Effector memory CD8-positive, alpha-beta T cell (primary cell): ENCODE results near the gene PPP2R5C.

Experiments
- ATAC-seq: fragments of 150-1000 bp; cut with Tn5 transposase; replicated peaks from 2 replicates; pipeline ENCODE4 v1.10.0; 2021; ENCODE audit warnings: mild to moderate bottlenecking, moderate library complexity
- DNase-seq, 3 experiments: peaks; one replicate each; pipeline ENCODE4 v3.0.0; 2021
- H3K27ac Mint-ChIP-seq, 2 donors: one replicate each; pipeline ENCODE4 v1.8.0; 2022; ENCODE audit warnings: mild to moderate bottlenecking in 2 of 2, mixed read lengths in 2 of 2, moderate library complexity in 2 of 2
- H3K27me3 Mint-ChIP-seq, 2 donors: one replicate each; pipeline ENCODE4 v1.8.0; 2022; ENCODE audit warnings: mixed read lengths in 2 of 2
- H3K36me3 Mint-ChIP-seq: one replicate; pipeline ENCODE4 v1.8.0; 2022; ENCODE audit warnings: mild to moderate bottlenecking, moderate library complexity, mixed read lengths; ENCODE audit not compliant: insufficient read depth
- H3K4me1 Mint-ChIP-seq, 2 donors: one replicate each; pipeline ENCODE4 v1.8.0; 2022; ENCODE audit warnings: low read depth in 2 of 2, mixed read lengths in 2 of 2
- H3K4me3 Mint-ChIP-seq, 2 donors: one replicate each; pipeline ENCODE4 v1.8.0; 2022; ENCODE audit warnings: mild to moderate bottlenecking in 2 of 2, mixed read lengths in 2 of 2, moderate library complexity in 2 of 2
- H3K9me3 Mint-ChIP-seq, 2 donors: one replicate each; pipeline ENCODE4 v1.8.0; 2022; ENCODE audit warnings: mixed read lengths in 2 of 2

Gene PPP2R5C

DNA sequence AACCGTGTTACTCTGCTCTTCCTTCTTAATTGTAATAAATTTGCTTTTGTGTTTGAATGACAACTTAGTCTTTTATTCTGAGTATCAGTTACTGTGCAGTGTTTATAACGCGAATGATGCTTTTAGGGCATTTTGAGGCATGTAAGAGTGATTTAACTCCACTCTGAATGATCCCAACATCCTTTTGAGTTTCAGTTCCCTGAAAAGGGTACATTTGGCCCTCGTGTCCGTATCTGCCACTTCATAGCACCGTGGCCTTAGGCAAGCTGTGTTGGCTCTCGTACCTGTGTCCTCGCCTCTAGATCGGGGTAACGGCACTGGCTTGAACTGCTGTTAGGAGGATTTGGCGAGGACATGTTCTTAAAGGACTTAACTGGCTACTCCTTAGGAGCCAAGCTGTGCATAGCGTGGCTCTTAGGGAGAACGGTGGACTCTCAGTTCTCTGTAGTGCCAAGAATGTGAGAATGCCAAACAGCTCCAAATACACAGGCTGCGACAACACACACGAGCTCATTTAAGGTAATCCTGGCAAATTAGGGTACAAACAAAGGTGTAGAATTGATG is 92.0 kb downstream of the PPP2R5C start:
- no peaks in the 10 kb centered on the region for H3K9me3 Mint-ChIP-seq

DNA sequence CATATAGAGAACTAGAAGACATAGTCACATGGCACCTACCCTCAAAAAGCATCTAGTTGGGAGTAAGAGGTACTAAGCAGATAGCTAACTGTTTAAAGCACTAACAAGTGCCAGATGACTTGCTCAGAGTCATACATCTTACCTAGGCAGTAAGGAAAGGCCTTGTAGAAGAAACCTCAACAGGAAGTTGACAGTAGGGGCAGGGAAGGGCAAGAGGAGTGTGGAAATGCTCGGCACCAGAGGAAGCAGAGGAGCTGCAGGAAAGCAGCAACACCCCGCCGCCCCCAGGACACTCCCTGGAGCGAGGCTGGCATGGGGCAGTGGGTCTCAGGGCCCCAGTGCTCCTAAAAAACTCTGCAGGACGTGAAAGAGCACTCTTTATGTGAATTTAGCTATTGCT is 92.9 kb downstream of the PPP2R5C start:
- no peaks in the 10 kb centered on the region for H3K9me3 Mint-ChIP-seq
- peaks cover 66 to 82% of the 10 kb centered on the region in 2 donors for H3K4me1 Mint-ChIP-seq
- DNase-seq (no peak), ATAC-seq (peak; percentile 74)
- H3K27me3 Mint-ChIP-seq = no peaks in the 10 kb centered on the region
- H3K27ac Mint-ChIP-seq = peak overlapping the region; percentile 88 to 89
- H3K4me3 Mint-ChIP-seq = peak overlapping the region; percentile 71 to 75
- peaks cover 38% of the 10 kb centered on the region for H3K36me3 Mint-ChIP-seq

More for the DNA sequence above, 92.0 kb downstream of the PPP2R5C start:
- no peak for ATAC-seq
- peak overlapping the region; percentile 71 to 75 for H3K4me3 Mint-ChIP-seq
- DNase-seq = no peak
- H3K27me3 Mint-ChIP-seq = no peaks in the 10 kb centered on the region
- H3K36me3 Mint-ChIP-seq = peaks cover 36% of the 10 kb centered on the region
- H3K27ac Mint-ChIP-seq = peak overlapping the region; percentile 88 to 89
- peaks cover 65 to 82% of the 10 kb centered on the region in 2 donors for H3K4me1 Mint-ChIP-seq

DNA sequence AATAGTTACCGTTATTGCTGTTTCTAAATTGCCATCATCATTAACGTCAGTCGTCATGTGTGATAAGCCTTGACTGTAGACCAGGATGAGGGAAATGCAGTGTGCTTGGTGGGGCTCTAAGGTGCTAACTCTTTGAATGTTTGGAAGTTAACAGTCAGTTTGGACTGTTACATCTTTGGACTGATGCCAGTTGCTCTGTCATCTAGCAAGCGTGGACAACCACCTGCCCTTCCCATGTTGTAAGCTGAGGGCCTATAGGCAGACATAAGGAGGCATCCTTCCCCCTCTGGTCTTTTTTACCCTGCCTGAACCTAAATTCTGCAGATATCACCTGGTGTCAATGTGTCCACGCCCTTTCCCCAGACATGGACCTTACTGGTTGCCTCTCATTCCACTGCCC is 94.4 kb downstream of the PPP2R5C start:
- no peak for ATAC-seq
- H3K36me3 Mint-ChIP-seq = peaks cover 43% of the 10 kb centered on the region
- H3K27me3 Mint-ChIP-seq = no peaks in the 10 kb centered on the region
- no peak for DNase-seq
- no peaks in the 10 kb centered on the region for H3K9me3 Mint-ChIP-seq
- peak overlapping the region; percentile 88 to 94 for H3K27ac Mint-ChIP-seq
- H3K4me1 Mint-ChIP-seq = peaks cover 61 to 76% of the 10 kb centered on the region in 2 donors
- H3K4me3 Mint-ChIP-seq = peak overlapping the region; percentile 18 to 38

DNA sequence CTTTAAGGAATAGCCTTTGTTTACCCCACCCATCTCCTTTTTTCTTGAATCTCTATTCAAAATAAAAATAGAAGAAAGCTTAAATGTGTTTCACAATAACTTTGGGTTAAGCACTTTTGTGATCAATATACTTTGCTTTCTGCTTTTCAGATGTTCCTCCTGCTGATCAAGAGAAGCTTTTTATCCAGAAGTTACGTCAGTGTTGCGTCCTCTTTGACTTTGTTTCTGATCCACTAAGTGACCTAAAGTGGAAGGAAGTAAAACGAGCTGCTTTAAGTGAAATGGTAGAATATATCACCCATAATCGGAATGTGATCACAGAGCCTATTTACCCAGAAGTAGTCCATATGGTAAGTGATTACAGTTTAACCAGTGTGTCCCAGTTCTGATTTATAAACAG is 95.0 kb downstream of the PPP2R5C start:
- no peak for ATAC-seq
- Mint-ChIP-seq H3K4me3 (no peak overlapping the region), H3K27ac (peak overlapping the region; percentile 88 to 94), H3K36me3 (peaks cover 48% of the 10 kb centered on the region), H3K9me3 (no peaks in the 10 kb centered on the region), H3K27me3 (no peaks in the 10 kb centered on the region), H3K4me1 (peaks cover 56 to 70% of the 10 kb centered on the region in 2 donors)
- no peak for DNase-seq

DNA sequence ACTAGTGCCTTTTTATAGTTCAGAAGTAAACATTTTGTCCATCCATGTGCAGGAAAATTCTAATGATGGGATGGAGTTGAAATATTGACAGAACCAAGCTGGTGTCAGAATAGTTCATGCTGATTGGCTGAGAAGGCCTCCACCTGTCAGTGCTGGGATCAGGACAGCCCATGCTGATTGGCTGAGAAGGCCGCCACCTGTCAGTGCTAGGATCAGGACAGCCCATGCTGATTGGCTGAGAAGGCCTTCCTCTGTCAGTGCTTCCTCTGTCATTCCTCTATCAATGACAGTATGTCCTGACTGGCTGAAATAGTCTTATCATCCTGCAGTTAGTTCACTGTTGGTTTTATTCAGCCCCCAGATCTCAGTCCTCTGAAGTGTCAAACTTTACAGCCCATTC is 95.7 kb downstream of the PPP2R5C start:
- Mint-ChIP-seq H3K4me1 (peaks cover 54 to 67% of the 10 kb centered on the region in 2 donors), H3K27ac (peak overlapping the region; percentile 88 to 94), H3K9me3 (no peaks in the 10 kb centered on the region), H3K4me3 (no peak overlapping the region), H3K27me3 (no peaks in the 10 kb centered on the region), H3K36me3 (peaks cover 55% of the 10 kb centered on the region)
- DNase-seq = no peak
- ATAC-seq = no peak

DNA sequence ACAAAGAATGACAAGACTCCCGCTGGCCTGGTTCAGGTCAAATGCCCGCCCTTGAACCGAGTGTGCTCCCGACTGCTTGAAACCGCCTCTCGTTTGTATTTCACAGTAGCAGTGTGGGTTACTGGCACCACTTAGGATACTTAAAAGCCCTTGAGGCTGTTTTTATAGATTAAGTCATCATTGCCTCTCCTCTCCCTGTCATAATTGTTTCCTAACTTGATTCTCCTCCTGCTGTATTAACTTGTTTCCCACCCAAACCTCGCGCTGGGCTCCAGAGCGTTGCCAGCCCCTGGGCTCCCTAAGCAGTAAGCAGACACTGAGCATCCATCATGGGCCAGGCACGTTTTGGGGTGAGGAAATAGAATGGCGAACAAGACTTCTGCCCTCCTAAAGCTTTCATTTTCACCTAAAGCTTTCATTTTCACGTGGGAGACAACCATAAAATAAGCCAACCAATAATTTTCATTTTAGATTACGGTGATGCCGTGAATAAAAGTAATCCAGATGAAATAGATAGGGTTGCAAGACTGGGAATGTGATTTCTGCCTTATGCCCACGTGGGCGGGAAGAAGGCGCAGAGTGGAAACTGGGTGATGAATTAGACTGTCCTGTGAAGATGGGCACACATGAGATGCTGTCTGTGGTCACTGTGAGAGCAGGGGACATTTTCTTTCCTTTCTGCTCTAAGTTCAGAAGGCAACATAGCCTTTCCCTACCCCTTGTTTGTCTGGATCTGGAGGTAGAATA is 97.5 kb downstream of the PPP2R5C start:
- no peak for DNase-seq
- peaks cover 51 to 62% of the 10 kb centered on the region in 2 donors for H3K4me1 Mint-ChIP-seq
- no peaks in the 10 kb centered on the region for H3K9me3 Mint-ChIP-seq
- H3K36me3 Mint-ChIP-seq = peaks cover 73% of the 10 kb centered on the region
- peak overlapping the region; percentile 85 to 94 for H3K27ac Mint-ChIP-seq
- peak; percentile 43 for ATAC-seq
- H3K27me3 Mint-ChIP-seq = no peaks in the 10 kb centered on the region
- H3K4me3 Mint-ChIP-seq = peak overlapping the region; percentile 53 to 63

DNA sequence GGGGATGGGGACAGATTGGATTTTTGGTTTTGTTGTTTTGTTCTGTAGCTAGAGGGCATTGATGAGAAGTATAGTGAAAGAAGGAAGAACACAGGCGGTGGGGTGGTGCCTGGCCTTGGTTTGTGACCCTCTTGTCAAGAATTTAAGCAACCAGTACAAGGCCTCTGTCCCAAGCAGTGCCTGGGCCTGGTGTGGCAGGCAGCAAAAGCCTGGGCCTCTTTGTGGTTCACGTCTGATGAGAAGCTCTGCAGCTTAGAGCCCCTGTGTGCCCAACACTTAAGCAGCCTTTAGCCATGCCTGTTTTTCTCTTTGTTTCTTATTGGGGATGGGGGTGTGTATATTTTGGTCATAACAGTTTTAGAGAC is 98.0 kb downstream of the PPP2R5C start:
- Mint-ChIP-seq H3K27me3 (no peaks in the 10 kb centered on the region), H3K4me1 (peaks cover 50 to 61% of the 10 kb centered on the region in 2 donors), H3K27ac (peak overlapping the region; percentile 85 to 94), H3K36me3 (peaks cover 78% of the 10 kb centered on the region), H3K4me3 (peak overlapping the region; percentile 53 to 63), H3K9me3 (no peaks in the 10 kb centered on the region)
- ATAC-seq (peak; percentile 59), DNase-seq (no peak)

DNA sequence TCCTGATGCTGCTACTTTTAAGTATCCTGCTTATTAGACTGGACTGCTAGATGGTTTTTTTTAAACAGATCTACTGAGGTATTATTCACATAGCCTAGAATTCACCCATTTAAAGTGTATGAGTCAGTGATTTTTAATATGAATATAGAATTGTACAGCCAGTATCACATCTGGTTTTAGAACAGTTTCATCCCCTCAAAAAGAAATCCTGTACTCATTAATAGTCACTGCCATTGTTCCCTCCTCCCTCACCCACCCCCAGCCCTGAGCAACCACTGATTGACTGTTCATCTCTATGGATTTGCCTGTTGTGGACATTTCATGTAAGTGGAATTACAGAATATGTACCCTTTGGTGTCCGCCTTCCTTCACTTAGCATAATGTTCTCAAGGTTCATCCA is 98.4 kb downstream of the PPP2R5C start:
- ATAC-seq = no peak
- Mint-ChIP-seq H3K9me3 (no peaks in the 10 kb centered on the region), H3K27me3 (no peaks in the 10 kb centered on the region), H3K36me3 (peaks cover 82% of the 10 kb centered on the region), H3K27ac (peak overlapping the region; percentile 85 to 94), H3K4me1 (peaks cover 51 to 62% of the 10 kb centered on the region in 2 donors), H3K4me3 (peak overlapping the region in 1 of 2 donors; percentile 53)
- DNase-seq = no peak

DNA sequence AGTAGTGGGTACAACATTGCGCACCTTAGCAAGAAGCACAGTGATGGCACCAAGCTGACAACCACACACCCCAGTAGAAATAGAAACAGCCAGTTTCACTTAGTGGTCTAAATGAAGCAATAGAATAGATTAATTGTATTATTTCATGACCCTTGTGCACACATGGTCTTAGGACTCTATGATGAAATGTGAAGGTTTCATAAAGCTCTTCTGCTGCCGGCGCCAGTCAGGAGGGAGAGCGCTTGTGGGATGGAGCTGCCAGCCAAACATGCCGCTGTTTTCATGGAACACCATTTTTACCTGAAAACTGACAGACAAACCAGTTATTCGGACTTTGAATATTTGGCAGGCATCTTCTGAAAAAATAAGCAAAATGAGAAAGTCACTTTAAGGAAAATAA is 100.0 kb downstream of the PPP2R5C start:
- Mint-ChIP-seq H3K9me3 (no peaks in the 10 kb centered on the region), H3K36me3 (peaks cover 91% of the 10 kb centered on the region), H3K4me1 (peaks cover 45 to 52% of the 10 kb centered on the region in 2 donors), H3K27me3 (no peaks in the 10 kb centered on the region), H3K4me3 (no peak overlapping the region), H3K27ac (peak overlapping the region in 1 of 2 donors; percentile 70)
- DNase-seq (no peak), ATAC-seq (no peak)

DNA sequence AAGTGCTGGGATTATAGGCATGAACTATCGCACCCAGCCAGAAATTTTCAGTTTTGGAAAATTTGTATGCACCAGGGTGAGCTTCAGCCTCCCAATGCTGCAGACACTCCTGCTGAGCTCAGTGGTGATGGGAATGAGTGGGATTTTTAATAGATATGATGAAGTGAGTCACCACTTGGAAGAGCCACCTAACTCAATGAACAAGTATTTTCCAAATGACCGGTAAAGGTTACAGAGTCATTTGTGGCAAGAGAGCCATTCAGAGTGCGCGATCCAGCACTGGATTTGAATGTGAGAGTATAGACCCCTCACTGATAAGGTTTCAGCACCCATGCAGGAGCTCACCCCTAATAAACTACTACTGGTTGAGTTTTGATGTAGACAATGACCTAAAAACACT is 100.7 kb downstream of the PPP2R5C start:
- Mint-ChIP-seq H3K9me3 (no peaks in the 10 kb centered on the region), H3K36me3 (peaks cover 89% of the 10 kb centered on the region), H3K27ac (peak overlapping the region; percentile 69 to 70), H3K4me1 (peaks cover 42 to 47% of the 10 kb centered on the region in 2 donors), H3K4me3 (no peak overlapping the region), H3K27me3 (no peaks in the 10 kb centered on the region)
- ATAC-seq (no peak), DNase-seq (no peak)

DNA sequence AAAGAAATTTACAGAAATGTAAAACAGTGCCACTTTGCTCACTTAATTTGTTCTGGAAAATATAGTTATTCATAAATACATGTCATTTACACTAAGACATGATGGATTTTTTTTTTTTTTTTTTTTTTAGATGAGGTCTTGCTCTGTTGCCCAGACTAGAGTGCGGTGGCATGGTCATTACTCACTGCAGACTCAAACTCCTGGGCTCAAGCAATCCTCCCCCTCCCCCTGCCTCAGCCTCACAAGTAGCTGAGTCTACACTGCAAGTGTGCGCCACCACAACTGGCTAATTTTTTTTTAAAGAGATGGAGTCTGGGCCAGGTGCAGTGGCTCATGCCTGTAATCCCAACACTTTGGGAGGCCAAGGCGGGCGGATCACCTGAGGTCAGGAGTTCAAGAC is 101.2 kb downstream of the PPP2R5C start:
- Mint-ChIP-seq H3K4me3 (no peak overlapping the region), H3K27me3 (no peaks in the 10 kb centered on the region), H3K4me1 (peaks cover 42 to 44% of the 10 kb centered on the region in 2 donors), H3K36me3 (peaks cover 84% of the 10 kb centered on the region), H3K27ac (peak overlapping the region; percentile 69 to 70), H3K9me3 (no peaks in the 10 kb centered on the region)
- ATAC-seq (no peak), DNase-seq (no peak)

DNA sequence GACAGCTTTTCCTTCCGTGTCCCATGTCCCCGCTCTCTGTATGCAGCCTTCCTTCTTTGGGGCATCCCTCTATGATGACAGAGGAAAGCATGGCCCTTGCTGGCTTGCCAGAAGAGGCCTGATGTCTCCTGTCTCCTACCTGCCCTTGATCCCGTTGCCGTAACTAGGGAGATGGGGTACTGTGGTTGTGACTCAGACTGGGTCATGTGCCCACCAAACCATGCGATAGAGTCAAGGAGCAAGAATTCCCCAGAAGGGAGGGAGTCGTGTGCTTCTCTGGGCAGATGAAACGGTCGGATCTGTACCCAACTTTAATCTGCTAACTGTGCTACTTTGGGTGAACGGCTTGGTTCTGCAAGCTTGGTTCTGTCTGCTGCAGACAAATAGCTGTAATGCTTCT is 103.8 kb downstream of the PPP2R5C start:
- Mint-ChIP-seq H3K4me3 (no peak overlapping the region), H3K36me3 (peaks cover 69% of the 10 kb centered on the region), H3K27ac (peak overlapping the region in 1 of 2 donors; percentile 84), H3K9me3 (no peaks in the 10 kb centered on the region), H3K27me3 (no peaks in the 10 kb centered on the region), H3K4me1 (peaks cover 39 to 45% of the 10 kb centered on the region in 2 donors)
- ATAC-seq (no peak), DNase-seq (no peak)

DNA sequence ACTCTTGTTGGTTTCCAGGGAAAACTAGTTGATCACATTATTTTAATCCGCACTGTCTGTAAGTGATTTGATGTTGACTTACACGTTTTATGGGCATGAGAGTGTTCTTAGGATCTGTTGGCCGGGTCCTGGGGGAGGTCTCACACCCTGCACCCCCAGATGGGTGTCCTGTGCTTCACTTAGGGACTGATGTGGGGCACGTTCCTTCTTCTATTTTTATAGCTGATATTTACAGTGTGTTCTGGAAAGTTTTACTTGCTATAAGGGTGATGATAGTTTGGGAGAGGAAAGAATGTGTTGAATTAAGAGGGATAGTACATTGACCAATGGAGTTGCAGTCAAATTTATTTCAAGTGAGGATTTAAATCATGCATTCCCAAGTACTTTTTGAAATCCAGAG is 106.3 kb downstream of the PPP2R5C start:
- no peak for DNase-seq
- H3K4me3 Mint-ChIP-seq = no peak overlapping the region
- no peaks in the 10 kb centered on the region for H3K9me3 Mint-ChIP-seq
- no peak for ATAC-seq
- H3K36me3 Mint-ChIP-seq = peaks cover 48% of the 10 kb centered on the region
- H3K4me1 Mint-ChIP-seq = peaks cover 49 to 62% of the 10 kb centered on the region in 2 donors
- H3K27ac Mint-ChIP-seq = peak overlapping the region; percentile 19 to 39
- H3K27me3 Mint-ChIP-seq = no peaks in the 10 kb centered on the region

DNA sequence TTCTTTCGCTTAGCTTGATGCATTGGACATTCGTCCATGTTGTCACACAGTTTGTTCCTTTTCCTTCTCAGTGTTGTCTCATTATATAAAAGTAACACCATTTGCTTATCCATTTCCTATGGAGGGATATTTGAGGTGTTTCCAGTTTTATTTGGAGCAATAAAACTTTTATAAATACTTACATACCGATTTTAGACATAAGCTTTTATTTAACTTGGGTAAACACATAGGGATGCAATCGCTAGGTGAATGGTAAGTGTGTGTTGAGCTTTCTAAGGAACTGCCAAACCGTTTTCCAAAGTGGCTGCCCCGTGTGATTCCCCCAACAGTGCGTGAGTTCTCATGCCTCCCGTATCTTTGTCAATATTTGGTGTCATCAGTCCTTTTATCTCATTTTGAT is 107.7 kb downstream of the PPP2R5C start:
- peaks cover 57 to 71% of the 10 kb centered on the region in 2 donors for H3K4me1 Mint-ChIP-seq
- H3K27ac Mint-ChIP-seq = peak overlapping the region in 1 of 2 donors; percentile 46
- no peaks in the 10 kb centered on the region for H3K27me3 Mint-ChIP-seq

More for the DNA sequence above, 107.7 kb downstream of the PPP2R5C start:
- ATAC-seq (no peak), DNase-seq (no peak)
- H3K4me3 Mint-ChIP-seq = peak overlapping the region in 1 of 2 donors; percentile 16
- H3K36me3 Mint-ChIP-seq = peaks cover 40% of the 10 kb centered on the region
- no peaks in the 10 kb centered on the region for H3K9me3 Mint-ChIP-seq
